Measurements from ENCODE around the gene MVB12B.

- TF ChIP-seq, protein P1, sequence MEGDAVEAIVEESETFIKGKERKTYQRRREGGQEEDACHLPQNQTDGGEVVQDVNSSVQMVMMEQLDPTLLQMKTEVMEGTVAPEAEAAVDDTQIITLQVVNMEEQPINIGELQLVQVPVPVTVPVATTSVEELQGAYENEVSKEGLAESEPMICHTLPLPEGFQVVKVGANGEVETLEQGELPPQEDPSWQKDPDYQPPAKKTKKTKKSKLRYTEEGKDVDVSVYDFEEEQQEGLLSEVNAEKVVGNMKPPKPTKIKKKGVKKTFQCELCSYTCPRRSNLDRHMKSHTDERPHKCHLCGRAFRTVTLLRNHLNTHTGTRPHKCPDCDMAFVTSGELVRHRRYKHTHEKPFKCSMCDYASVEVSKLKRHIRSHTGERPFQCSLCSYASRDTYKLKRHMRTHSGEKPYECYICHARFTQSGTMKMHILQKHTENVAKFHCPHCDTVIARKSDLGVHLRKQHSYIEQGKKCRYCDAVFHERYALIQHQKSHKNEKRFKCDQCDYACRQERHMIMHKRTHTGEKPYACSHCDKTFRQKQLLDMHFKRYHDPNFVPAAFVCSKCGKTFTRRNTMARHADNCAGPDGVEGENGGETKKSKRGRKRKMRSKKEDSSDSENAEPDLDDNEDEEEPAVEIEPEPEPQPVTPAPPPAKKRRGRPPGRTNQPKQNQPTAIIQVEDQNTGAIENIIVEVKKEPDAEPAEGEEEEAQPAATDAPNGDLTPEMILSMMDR (IDR thresholded peaks at IDR 0.05), result no peak
- TF ChIP-seq POLR2A (IDR thresholded peaks at IDR 0.05), result no peak
- TF ChIP-seq EP300 (IDR thresholded peaks at IDR 0.05; ENCODE audit: low read depth), result no peak
- TF ChIP-seq POLR2AphosphoS5 (IDR thresholded peaks at IDR 0.05), result no peak
Observed at GRCh38 chr9:126528915-126529314, 202.3 kb downstream of the MVB12B start.
